H1 (cell line): ENCODE data around the gene RAPH1. TPM values are rescaled to one million over a fixed set of nuclear protein-coding genes. Genes with fewer than 3 reads are reported as not detected.
"Not testable (repeated sequence)": the region's sequence is repeated elsewhere in the genome, so short reads cannot be mapped to it uniquely, and the experiment has no call there.

Source experiments
- CTCF ChIA-PET: fragments of 300-600 bp; sonication (Branson Sonifier 250); formaldehyde crosslinking; loops from one replicate; lab custom pipeline; 2021; ENCODE audit not compliant: partially characterized antibody; lab: Charles Lee
- POLR2A ChIA-PET: fragments of 300-600 bp; sonication (Branson Sonifier 250); formaldehyde crosslinking; loops from one replicate; lab custom pipeline; 2021; ENCODE audit warnings: inconsistent platforms; ENCODE audit not compliant: partially characterized antibody; lab: Charles Lee
- DNase-seq, 2 experiments: peaks; one replicate each; pipeline versions ENCODE4 v3.0.0 to v3.0.0-alpha.2; 2010 to 2022; ENCODE audit warnings: low spot score in 2 of 2, low read depth in 1 of 2, mixed read lengths in 1 of 2
- FAIRE-seq: peaks from 2 replicates; lab custom pipeline; 2011; peaks lifted over from hg19 to GRCh38; lab: Jason Lieb, UNC
- H2AFZ ChIP-seq: 2 replicates; pipeline ENCODE4 v1.8.1; 2012; ENCODE audit warnings: low read length, inconsistent platforms
- H2AK5ac ChIP-seq: 2 replicates; pipeline ENCODE4 v1.6.1; 2013; ENCODE audit warnings: low read depth, low read length
- H2BK120ac ChIP-seq: replicated peaks from 2 replicates; pipeline ENCODE3; 2013; ENCODE audit warnings: low read depth, low read length, inconsistent platforms
- H2BK12ac ChIP-seq: 2 replicates; pipeline ENCODE4 v1.6.1; 2013; ENCODE audit warnings: low read depth, low read length
- H2BK15ac ChIP-seq: 2 replicates; pipeline ENCODE4 v1.6.1; 2013; ENCODE audit warnings: low read length
- H2BK20ac ChIP-seq: 2 replicates; pipeline ENCODE4 v1.6.1; 2013; ENCODE audit warnings: low read length
- H2BK5ac ChIP-seq: 2 replicates; pipeline ENCODE4 v1.6.1; 2013; ENCODE audit warnings: low read depth, low read length
- H3K14ac ChIP-seq: 2 replicates; pipeline ENCODE4 v1.6.1; 2013; ENCODE audit warnings: inconsistent platforms; ENCODE audit not compliant: insufficient read length
- H3K18ac ChIP-seq: 2 replicates; pipeline ENCODE4 v1.6.1; 2013; ENCODE audit warnings: low read length; ENCODE audit errors: extremely low read depth
- H3K23ac ChIP-seq: 2 replicates; pipeline ENCODE4 v1.6.1; 2013; ENCODE audit warnings: inconsistent platforms; ENCODE audit not compliant: insufficient read length
- H3K23me2 ChIP-seq: 2 replicates; pipeline ENCODE4 v1.6.1; 2013; ENCODE audit warnings: low read depth, low read length
- H3K27ac ChIP-seq: 2 replicates; pipeline ENCODE4 v1.6.1; 2011; ENCODE audit warnings: low read depth, low read length, inconsistent platforms
- H3K27me3 ChIP-seq, 4 experiments: replicated peaks in 1 of 4; 1 replicate in 1 of 4; 2 replicates in 3 of 4; pipeline versions ENCODE4 v1.6.1 to v1.8.1; 2011 to 2013; ENCODE audit warnings: low read length in 3 of 4, mild to moderate bottlenecking in 3 of 4, inconsistent platforms in 2 of 4, mixed read lengths in 2 of 4, moderate library complexity in 1 of 4; ENCODE audit not compliant: control insufficient read depth in 3 of 4, insufficient read depth in 3 of 4; ENCODE audit errors: extremely low read depth in 1 of 4
- H3K36me3 ChIP-seq, 4 experiments: 2 replicates each; pipeline versions ENCODE4 v1.6.1 to v1.8.1; 2011 to 2013; ENCODE audit warnings: mild to moderate bottlenecking in 4 of 4, low read length in 3 of 4, moderate library complexity in 2 of 4, control low read depth in 1 of 4, inconsistent platforms in 1 of 4; ENCODE audit not compliant: insufficient read depth in 4 of 4, control insufficient read depth in 2 of 4
- H3K4ac ChIP-seq: replicated peaks from 2 replicates; pipeline ENCODE3; 2013; ENCODE audit warnings: low read length, low read depth, mixed read lengths, inconsistent platforms; ENCODE audit not compliant: insufficient read length
- H3K4me1 ChIP-seq, 4 experiments: replicated peaks in 1 of 4; 1 replicate in 1 of 4; 2 replicates in 3 of 4; pipeline versions ENCODE4 v1.6.1 to v1.8.1; 2011 to 2013; ENCODE audit warnings: low read length in 3 of 4, inconsistent platforms in 2 of 4, mixed read lengths in 1 of 4; ENCODE audit not compliant: insufficient read depth in 4 of 4, control insufficient read depth in 3 of 4
- H3K4me2 ChIP-seq, 2 experiments: 2 replicates each; pipeline versions ENCODE4 v1.6.1 to v1.8.1; 2011 to 2013; ENCODE audit warnings: low read depth in 2 of 2, low read length in 2 of 2, control low read depth in 1 of 2, inconsistent platforms in 1 of 2, mild to moderate bottlenecking in 1 of 2; ENCODE audit not compliant: insufficient read depth in 1 of 2
- H3K4me3 ChIP-seq, 4 experiments: fragments of 200-600, 300-600 bp in 1 of 4; sonication (generic), shearing (Covaris generic), sonication (Bioruptor Twin) in 1 of 4; 2 replicates each; pipeline versions ENCODE4 v1.5.1 to v1.8.1; 2011 to 2016; ENCODE audit warnings: low read length in 4 of 4, low read depth in 3 of 4, control low read depth in 2 of 4, inconsistent platforms in 2 of 4, mild to moderate bottlenecking in 2 of 4, mixed read lengths in 1 of 4, moderate library complexity in 1 of 4; ENCODE audit not compliant: insufficient read depth in 2 of 4; ENCODE audit errors: extremely low read depth in 1 of 4
- H3K56ac ChIP-seq: replicated peaks from 2 replicates; pipeline ENCODE3; 2013; ENCODE audit warnings: low read depth, mild to moderate bottlenecking, mixed read lengths, low read length, inconsistent platforms; ENCODE audit not compliant: insufficient read length
- H3K79me1 ChIP-seq: 2 replicates; pipeline ENCODE4 v1.6.1; 2013; ENCODE audit warnings: low read depth, low read length, control low read depth
- H3K79me2 ChIP-seq, 2 experiments: 2 replicates each; pipeline versions ENCODE4 v1.6.1 to v1.8.1; 2012 to 2013; ENCODE audit warnings: low read length in 2 of 2, mild to moderate bottlenecking in 2 of 2, inconsistent platforms in 1 of 2; ENCODE audit not compliant: insufficient read depth in 2 of 2, control insufficient read depth in 1 of 2
- H3K9ac ChIP-seq, 4 experiments: replicated peaks in 1 of 4; 1 replicate in 1 of 4; 2 replicates in 3 of 4; pipeline versions ENCODE4 v1.6.1 to v1.8.1; 2011 to 2013; ENCODE audit warnings: low read depth in 3 of 4, low read length in 3 of 4, control low read depth in 2 of 4, mild to moderate bottlenecking in 2 of 4, moderate library complexity in 2 of 4, inconsistent platforms in 1 of 4; ENCODE audit errors: extremely low read depth in 1 of 4
- H3K9me3 ChIP-seq, 2 experiments: 2 replicates each; pipeline versions ENCODE4 v1.6.1 to v1.8.1; 2012 to 2013; ENCODE audit warnings: mild to moderate bottlenecking in 2 of 2, moderate library complexity in 2 of 2, control low read depth in 1 of 2, inconsistent platforms in 1 of 2, low read depth in 1 of 2, low read length in 1 of 2, mixed read lengths in 1 of 2; ENCODE audit not compliant: insufficient read depth in 2 of 2
- H4K20me1 ChIP-seq, 2 experiments: replicated peaks in 1 of 2; 2 replicates each; pipeline versions ENCODE3 to v1.8.1; 2011 to 2013; ENCODE audit warnings: inconsistent platforms in 2 of 2, low read length in 2 of 2, mild to moderate bottlenecking in 1 of 2; ENCODE audit not compliant: insufficient read depth in 2 of 2, control insufficient read depth in 1 of 2
- H4K5ac ChIP-seq: 2 replicates; pipeline ENCODE4 v1.6.1; 2013; ENCODE audit warnings: low read length, low read depth, mixed read lengths, inconsistent platforms; ENCODE audit not compliant: insufficient read length
- H4K8ac ChIP-seq: 2 replicates; pipeline ENCODE4 v1.8.0; 2013; ENCODE audit warnings: mild to moderate bottlenecking, moderate library complexity, low read length, inconsistent platforms; ENCODE audit not compliant: insufficient read depth; ENCODE audit errors: extremely low read depth
- H4K91ac ChIP-seq: replicated peaks from 2 replicates; pipeline ENCODE3; 2013; ENCODE audit warnings: low read length, mixed read lengths, inconsistent platforms; ENCODE audit not compliant: insufficient read length
- KDM5A ChIP-seq: fragments of 200-600 bp; IDR thresholded peaks from 2 replicates; pipeline ENCODE4 v1.7.1; 2012; ENCODE audit warnings: mild to moderate bottlenecking, low read length, inconsistent platforms, mixed read lengths
- RBBP5 ChIP-seq: IDR thresholded peaks from 2 replicates; pipeline ENCODE4 v1.7.1; 2012; ENCODE audit warnings: low read depth, mild to moderate bottlenecking, inconsistent platforms, low read length, moderate library complexity, borderline replicate concordance
- RNF2 ChIP-seq: fragments of 200-900, 300-1000 bp; sonication (generic); IDR thresholded peaks from 2 replicates; pipeline ENCODE4 v1.7.1; 2016; ENCODE audit warnings: borderline replicate concordance, low read depth, mild to moderate bottlenecking, antibody characterized with exemption, low read length; ENCODE audit not compliant: poor library complexity, severe bottlenecking; ENCODE audit errors: missing control alignments
- ZNF274 ChIP-seq: IDR thresholded peaks from 2 replicates; pipeline ENCODE4 v1.7.0; 2012; ENCODE audit warnings: low read length, borderline replicate concordance; ENCODE audit errors: extremely low read depth
- WGBS, 2 experiments: shearing (Covaris generic) in 1 of 2; methylation state at CpG; one replicate each; pipeline versions ENCODE4 v1.1.6 to v1.1.7; 2013 to 2015; ENCODE audit warnings: low lambda C conversion rate in 2 of 2, mixed read lengths in 2 of 2, inconsistent platforms in 1 of 2, low coverage in 1 of 2, missing lambda C conversion rate in 1 of 2; ENCODE audit not compliant: insufficient replicate concordance in 2 of 2, insufficient coverage in 1 of 2, insufficient read length in 1 of 2; ENCODE audit errors: extremely low coverage in 1 of 2, missing lambda C conversion rate in 1 of 2; 5-methylcytosine and 5-hydroxymethylcytosine counted together
- polyA plus RNA-seq, 7 experiments: library from polyadenylated mRNA; depleted of rRNA in 3 of 7; stranded (reverse) in 5 of 7; unstranded in 2 of 7; fragments of >200 nt in 5 of 7; fragments of 200-250 nt in 2 of 7; gene quantifications; 1 replicate in 5 of 7; 2 replicates in 1 of 7; 4 replicates in 1 of 7; pipeline versions ENCODE4 v1.2.1 to v1.2.3, GENCODE V29; 2011 to 2013; ENCODE audit warnings: missing spikeins in 2 of 7, mixed read lengths in 2 of 7
- total RNA-seq: library from RNA; stranded (reverse); fragmentation: NEBNext Ultra II Directional; extraction: Animal tissue kit (Norgen Biotek cat#: 25700); gene quantifications from 2 replicates; pipeline ENCODE4 v1.2.1, GENCODE V29; 2021

Gene RAPH1
- total and polyA plus RNA-seq, 2 of the 8 experiments (the other 6 are each of a cell fraction or from before 2014, with no cell fraction given) = 3.8 to 27.4 TPM

DNA sequence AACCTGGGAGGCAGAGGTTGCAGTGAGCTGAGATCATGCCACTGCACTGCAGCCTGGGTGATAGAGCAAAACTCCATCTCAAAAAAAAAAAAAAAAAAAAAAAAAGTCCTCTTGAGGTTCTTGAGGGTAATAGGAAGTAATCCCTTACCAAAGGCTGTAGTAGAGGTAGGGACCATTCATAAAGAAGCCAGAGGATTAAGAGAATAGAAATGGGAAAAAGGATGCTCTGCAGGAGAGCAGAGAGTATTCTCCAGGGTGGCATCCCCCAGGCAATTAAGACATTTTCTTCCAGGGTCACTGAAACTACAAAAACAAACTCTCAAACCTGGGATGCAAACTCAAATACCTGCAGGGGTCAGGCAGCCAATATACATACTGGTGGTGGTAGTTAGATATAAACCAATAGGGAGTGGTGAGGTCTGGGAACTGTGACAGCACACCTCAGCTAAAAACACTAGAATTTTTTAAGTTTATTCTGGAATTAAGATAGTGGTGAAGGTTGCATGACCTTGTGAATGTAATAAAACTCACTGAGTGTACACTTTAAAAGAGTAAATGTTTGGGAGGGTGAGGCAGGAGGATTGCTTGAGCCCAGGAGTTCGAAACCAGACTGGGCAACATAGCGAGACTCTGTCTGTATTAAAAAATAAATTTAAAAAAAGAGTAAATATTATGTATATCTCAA is 24.7 kb downstream of the RAPH1 start (continued):
- TF ChIP-seq RBBP5 (no peak), ZNF274 (no peak), RNF2 (no peak), KDM5A (no peak)

DNA sequence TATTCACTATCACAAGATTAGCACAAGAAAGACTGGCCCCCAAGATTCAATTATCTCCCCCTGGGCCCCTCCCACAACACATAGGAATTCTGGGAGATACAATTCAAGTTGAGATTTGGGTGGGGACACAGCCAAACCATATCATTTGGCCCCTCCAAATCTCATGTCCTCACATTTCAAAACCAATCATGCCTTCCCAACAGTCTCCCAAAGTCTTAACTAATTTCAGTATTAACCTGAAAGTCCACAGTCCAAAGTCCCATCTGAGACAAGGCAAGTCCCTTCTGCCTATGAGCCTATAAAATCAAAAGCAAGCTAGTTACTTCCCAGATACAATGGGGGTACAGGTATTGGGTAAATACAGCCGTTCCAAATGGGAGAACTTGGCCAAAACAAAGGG is 31.6 kb downstream of the RAPH1 start:
- not testable (repeated sequence) for H3K23me2 ChIP-seq

More for the DNA sequence above, 31.6 kb downstream of the RAPH1 start:
- H3K14ac ChIP-seq, H3K27me3 ChIP-seq, H2BK5ac ChIP-seq, H3K9ac ChIP-seq, H2BK12ac ChIP-seq, DNase-seq, H4K20me1 ChIP-seq, H3K4me2 ChIP-seq, FAIRE-seq, H2BK120ac ChIP-seq, H3K56ac ChIP-seq, H3K4me1 ChIP-seq, H4K8ac ChIP-seq, CTCF ChIA-PET, H2BK15ac ChIP-seq, H3K18ac ChIP-seq, H3K36me3 ChIP-seq, H4K91ac ChIP-seq, POLR2A ChIA-PET, H3K4me3 ChIP-seq, H2AFZ ChIP-seq, H3K79me1 ChIP-seq, H3K4ac ChIP-seq, H2AK5ac ChIP-seq, H3K23ac ChIP-seq, H2BK20ac ChIP-seq, H4K5ac ChIP-seq, H3K27ac ChIP-seq: not testable (repeated sequence)
- 100% methylated on average over 1 of the region's 1 CpG; no CpG with 5 or more reads in 1 of the 2 experiments for WGBS, 2 experiments
- Histone ChIP-seq H3K79me2 (peaks cover 0 to 40% of the 10 kb centered on the region in 2 experiments; a peak in 3 of 4 replicates), H3K9me3 (peaks cover 4 to 13% of the 10 kb centered on the region in 2 experiments; a peak in 2 of 4 replicates)
